ENCODE data around the gene SHISA7.

SHISA7 gene

GRCh38 chr19:55482967-55483705, 40.0 kb upstream of the SHISA7 start:
- Histone ChIP-seq H3K9me2 (replicated peaks; ENCODE audit: low read depth, low read length) (no peaks in the 10 kb centered on the region), H3K79me2 (ENCODE audit: insufficient read depth, low read length) (peaks cover 12% of the 10 kb centered on the region), H3K4me3 (ENCODE audit: low read length, poor library complexity, severe bottlenecking) (no peak overlapping the region), H3K4me1 (ENCODE audit: insufficient read depth, low read length, poor library complexity, severe bottlenecking) (peaks cover 22% of the 10 kb centered on the region), H3K9ac (ENCODE audit: low read depth, low read length, poor library complexity, severe bottlenecking) (no peak overlapping the region), H3K4me2 (ENCODE audit: low read depth, low read length, poor library complexity, severe bottlenecking) (no peak overlapping the region), H3K9me3 (ENCODE audit: insufficient read depth, low read depth, low read length) (no peaks in the 10 kb centered on the region), H3F3A (ENCODE audit: low read depth) (no peaks in the 10 kb centered on the region), H2AFZ (ENCODE audit: low read length) (no peak overlapping the region), H3K36me3 (ENCODE audit: insufficient read depth, low read length) (no peaks in the 10 kb centered on the region), H4K20me1 (ENCODE audit: insufficient read depth, low read length, poor library complexity, severe bottlenecking) (peaks cover 4% of the 10 kb centered on the region), H3K27me3 (ENCODE audit: insufficient read depth, low read length, poor library complexity, severe bottlenecking) (no peaks in the 10 kb centered on the region)
- TF ChIP-seq EZH2phosphoT487 (IDR thresholded peaks at IDR 0.05; ENCODE audit: borderline replicate concordance) (no peak), CTCF (conservative IDR thresholded peaks at IDR 0.05; ENCODE audit: low read length) (no peak)

GRCh38 chr19:55482156-55482961, 39.3 kb upstream of the SHISA7 start:
- Histone ChIP-seq H3K4me1 (ENCODE audit: insufficient read depth, low read length, poor library complexity, severe bottlenecking) (peaks cover 30% of the 10 kb centered on the region), H3K9me3 (ENCODE audit: insufficient read depth, low read depth, low read length) (no peaks in the 10 kb centered on the region), H3K9me2 (replicated peaks; ENCODE audit: low read depth, low read length) (no peaks in the 10 kb centered on the region), H3K36me3 (ENCODE audit: insufficient read depth, low read length) (no peaks in the 10 kb centered on the region), H3K9ac (ENCODE audit: low read depth, low read length, poor library complexity, severe bottlenecking) (no peak overlapping the region), H3K27me3 (ENCODE audit: insufficient read depth, low read length, poor library complexity, severe bottlenecking) (no peaks in the 10 kb centered on the region), H3K79me2 (ENCODE audit: insufficient read depth, low read length) (peaks cover 19% of the 10 kb centered on the region), H4K20me1 (ENCODE audit: insufficient read depth, low read length, poor library complexity, severe bottlenecking) (peaks cover 8% of the 10 kb centered on the region), H3K4me2 (ENCODE audit: low read depth, low read length, poor library complexity, severe bottlenecking) (no peak overlapping the region), H3K4me3 (ENCODE audit: low read length, poor library complexity, severe bottlenecking) (no peak overlapping the region), H2AFZ (ENCODE audit: low read length) (no peak overlapping the region), H3F3A (ENCODE audit: low read depth) (no peaks in the 10 kb centered on the region)
- TF ChIP-seq EZH2phosphoT487 (IDR thresholded peaks at IDR 0.05; ENCODE audit: borderline replicate concordance) (no peak), CTCF (conservative IDR thresholded peaks at IDR 0.05; ENCODE audit: low read length) (no peak)

GRCh38 chr19:55481794-55482155, 38.7 kb upstream of the SHISA7 start:
- H2AFZ ChIP-seq (ENCODE audit: low read length), result no peak overlapping the region
- H3F3A ChIP-seq (ENCODE audit: low read depth), result no peaks in the 10 kb centered on the region
- H3K4me1 ChIP-seq (ENCODE audit: insufficient read depth, low read length, poor library complexity, severe bottlenecking), result peaks cover 26% of the 10 kb centered on the region
- H3K4me3 ChIP-seq (ENCODE audit: low read length, poor library complexity, severe bottlenecking), result no peak overlapping the region
- H4K20me1 ChIP-seq (ENCODE audit: insufficient read depth, low read length, poor library complexity, severe bottlenecking), result peaks cover 8% of the 10 kb centered on the region
- no peaks in the 10 kb centered on the region for H3K9me3 ChIP-seq (ENCODE audit: insufficient read depth, low read depth, low read length)
- H3K9me2 ChIP-seq (replicated peaks; ENCODE audit: low read depth, low read length), result no peaks in the 10 kb centered on the region
- no peak overlapping the region for H3K9ac ChIP-seq (ENCODE audit: low read depth, low read length, poor library complexity, severe bottlenecking)
- peaks cover 19% of the 10 kb centered on the region for H3K79me2 ChIP-seq (ENCODE audit: insufficient read depth, low read length)
- TF ChIP-seq CTCF (conservative IDR thresholded peaks at IDR 0.05; ENCODE audit: low read length) (no peak), EZH2phosphoT487 (IDR thresholded peaks at IDR 0.05; ENCODE audit: borderline replicate concordance) (no peak)
- no peaks in the 10 kb centered on the region for H3K36me3 ChIP-seq (ENCODE audit: insufficient read depth, low read length)
- H3K27me3 ChIP-seq (ENCODE audit: insufficient read depth, low read length, poor library complexity, severe bottlenecking), result no peaks in the 10 kb centered on the region
- no peak overlapping the region for H3K4me2 ChIP-seq (ENCODE audit: low read depth, low read length, poor library complexity, severe bottlenecking)
